Stimulated activated CD8-positive, alpha-beta memory T cell treated with anti-CD3 and anti-CD28 coated beads, Interleukin-7, amount 100 ng/mL, for 1 hour (primary cell): ENCODE results near the gene RUSF1.
"Not testable (repeated sequence)": the region's sequence is repeated elsewhere in the genome, so short reads cannot be mapped to it uniquely, and the experiment has no call there.

Source experiments
- DNase-seq, 2 donors: peaks; one replicate each; pipeline ENCODE4 v3.0.0-alpha.2; 2020; ENCODE audit warnings: low read depth in 2 of 2

RUSF1 gene

DNA sequence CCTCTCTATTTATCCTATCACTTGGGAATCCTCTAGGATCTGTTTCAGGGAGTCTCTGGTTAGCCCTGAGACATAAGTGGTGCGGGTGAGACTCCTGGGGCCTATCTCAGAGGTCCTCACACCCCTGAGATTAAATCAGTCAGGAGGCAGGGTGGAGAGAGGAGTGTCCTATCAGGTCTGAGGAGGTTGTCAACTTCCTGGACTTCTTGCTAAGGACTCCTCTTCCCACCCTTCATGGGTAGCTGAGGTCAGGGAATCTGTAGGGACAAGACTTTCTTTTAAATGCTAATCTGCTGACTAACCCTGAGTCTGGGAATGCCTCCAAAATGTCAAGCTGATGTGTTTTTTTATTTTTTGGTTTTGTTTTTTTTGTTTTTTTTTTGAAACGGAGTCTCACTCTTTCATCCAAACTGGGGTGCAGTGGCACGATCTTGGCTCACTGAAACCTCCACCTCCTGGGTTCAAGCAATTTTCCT, 55.5 kb downstream of the RUSF1 start:
- DNase-seq = no peak

DNA sequence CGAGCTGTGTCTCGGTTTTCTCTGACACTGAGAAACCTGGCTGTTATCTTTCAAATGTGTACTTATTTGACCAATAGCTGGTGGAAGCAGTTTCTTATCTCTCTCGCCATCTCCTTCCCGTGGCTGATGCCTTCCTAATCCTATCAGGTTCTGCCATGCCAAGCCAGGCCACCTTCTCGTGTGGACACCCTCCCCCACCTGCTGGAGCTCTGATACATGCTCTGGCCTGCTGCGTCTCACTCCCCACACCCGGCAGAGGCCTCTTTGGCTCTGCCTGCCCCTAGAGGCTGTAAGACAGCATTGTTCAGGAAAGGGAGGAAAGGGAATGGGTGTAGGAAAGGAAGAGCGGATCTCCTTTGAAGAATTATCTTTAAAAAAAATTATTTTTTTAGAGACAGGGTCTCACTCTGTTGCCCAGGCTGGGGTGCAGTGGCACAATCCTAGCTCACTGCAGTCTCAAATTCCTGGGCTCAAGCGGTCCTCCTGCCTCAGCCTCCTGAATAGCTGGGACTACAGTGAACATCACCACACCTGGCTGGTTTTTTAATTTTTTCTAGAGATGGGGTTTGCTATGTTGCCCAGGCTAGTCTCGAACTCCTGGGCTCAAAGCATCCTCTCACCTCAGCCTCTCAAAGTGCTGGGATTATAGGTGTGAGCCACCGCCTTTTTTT, 56.4 kb downstream of the RUSF1 start:
- no peak for DNase-seq

DNA sequence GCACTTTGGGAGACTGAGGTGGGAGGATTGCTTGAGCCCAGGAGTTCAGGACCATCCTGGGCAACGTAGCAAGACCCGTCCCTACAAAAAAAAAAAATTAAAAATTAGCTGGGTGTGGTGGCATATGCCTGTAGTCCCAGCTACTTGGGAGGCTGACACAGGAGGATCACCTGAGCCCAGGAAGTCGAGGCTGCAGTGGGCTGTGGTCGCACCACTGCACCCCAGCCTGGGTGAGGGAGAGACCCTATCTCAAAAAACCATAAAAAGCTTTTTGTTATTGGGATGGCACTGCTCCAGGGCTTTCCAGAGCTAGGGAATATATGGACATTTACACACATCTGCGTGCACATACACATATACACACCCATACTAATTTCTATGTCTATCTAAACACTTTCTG, 57.0 kb downstream of the RUSF1 start:
- no peak for DNase-seq

DNA sequence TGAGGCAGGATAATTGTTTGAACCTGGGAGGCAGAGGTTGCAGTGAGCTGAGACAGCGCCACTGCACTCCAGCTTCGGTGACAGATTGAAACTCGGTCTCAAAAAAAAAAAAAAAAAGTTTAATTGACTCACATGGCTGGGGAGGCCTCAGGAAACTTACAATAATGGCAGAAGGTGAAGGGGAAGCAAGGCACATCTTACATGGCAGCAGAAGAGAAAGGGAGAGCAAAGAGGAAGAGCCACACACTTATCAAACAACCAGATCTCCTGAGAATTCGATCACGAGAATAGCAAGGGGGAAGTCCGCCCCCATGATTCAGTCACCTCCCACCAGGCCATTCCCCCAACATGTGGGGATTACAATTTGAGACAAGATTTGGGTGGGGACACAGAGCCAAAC, 62.3 kb downstream of the RUSF1 start:
- DNase-seq = not testable (repeated sequence)

DNA sequence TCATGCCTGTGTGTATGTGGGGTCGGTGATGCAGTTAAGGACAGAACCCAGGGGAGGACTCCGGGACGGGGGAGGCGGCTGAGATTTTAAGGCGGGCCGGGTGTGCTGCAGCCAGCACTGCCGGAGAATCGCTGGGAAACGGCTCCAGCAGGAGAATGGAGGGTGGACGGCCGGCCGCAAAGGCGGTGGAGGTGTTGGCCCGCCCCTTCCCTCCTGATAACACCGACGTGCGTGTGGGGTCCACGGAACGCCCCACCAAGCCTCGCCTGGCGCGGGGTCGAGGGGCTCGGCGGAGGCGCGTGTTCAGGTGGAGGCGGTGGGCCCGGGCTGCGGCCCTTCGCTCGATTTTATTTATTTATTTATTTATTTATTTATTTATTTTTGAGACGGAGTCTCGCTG, 66.2 kb downstream of the RUSF1 start:
- DNase-seq = no peak

DNA sequence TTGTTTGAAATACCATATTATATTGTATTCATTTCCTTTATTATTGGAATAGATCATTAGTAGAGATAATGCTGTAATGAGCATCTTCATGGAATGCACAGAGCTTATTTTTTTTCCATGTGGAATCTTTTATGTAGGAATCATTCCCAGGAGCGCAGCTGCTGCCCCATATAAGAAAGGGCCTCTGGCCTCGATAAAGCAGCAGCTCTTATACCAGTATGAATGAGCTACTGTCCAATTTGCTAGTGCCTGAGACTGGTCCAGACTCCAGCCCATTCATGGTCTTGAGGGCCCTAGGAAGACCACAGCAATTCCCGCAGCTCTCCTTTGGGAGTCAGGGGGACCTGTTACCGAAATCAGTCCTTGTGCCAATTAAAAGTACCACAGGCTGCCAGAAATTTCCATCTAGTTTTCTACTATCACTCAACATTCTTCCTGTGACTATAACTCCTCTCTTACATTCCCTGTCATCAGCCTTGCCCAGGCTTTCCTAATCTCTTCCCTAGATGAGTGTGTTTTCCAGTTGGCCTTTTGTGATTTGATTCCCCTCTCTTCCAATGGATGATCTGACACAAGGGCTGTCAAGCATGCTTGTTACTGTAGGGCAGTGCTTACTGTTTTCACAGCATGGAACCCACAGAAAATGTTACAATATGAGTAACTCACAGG, 67.5 kb downstream of the RUSF1 start:
- no peak for DNase-seq

DNA sequence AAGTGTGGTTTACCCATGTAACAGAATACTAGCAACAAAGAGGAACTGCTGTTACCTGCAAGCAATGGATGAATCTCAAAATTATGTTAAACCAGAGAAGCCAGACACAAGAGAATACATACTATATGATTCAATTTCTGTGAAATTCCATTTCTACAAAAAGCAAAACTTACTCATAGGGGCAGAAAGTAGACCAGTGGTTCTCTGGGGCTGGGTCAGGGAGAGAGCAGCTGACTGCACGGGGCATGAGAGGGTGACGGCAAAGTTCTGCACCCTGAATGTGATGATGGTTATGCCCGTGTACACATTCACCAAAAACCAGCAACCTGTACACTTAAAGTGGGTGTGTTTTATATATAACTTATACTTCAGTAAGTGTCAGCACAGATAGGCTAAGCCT, 68.7 kb downstream of the RUSF1 start:
- no peak for DNase-seq
